Adipose tissue (tissue), 3 donors: ENCODE data around the gene MBNL2. TPM values are rescaled to one million over a fixed set of nuclear protein-coding genes. Genes with fewer than 3 reads are reported as not detected.
"Not testable (repeated sequence)": the region's sequence is repeated elsewhere in the genome, so short reads cannot be mapped to it uniquely, and the experiment has no call there.

Source experiments
- H3K27ac ChIP-seq: one replicate; pipeline ENCODE4 v1.5.1; 2013; ENCODE audit warnings: low read depth, low read length
- WGBS, 3 donors: extraction: QIAGEN DNeasy Blood & Tissue Kit; methylation state at CpG; one replicate each; pipeline ENCODE4 v1.1.7; 2013; 5-methylcytosine and 5-hydroxymethylcytosine counted together
- polyA plus RNA-seq, 3 donors: library from polyadenylated mRNA; stranded (reverse); fragments of 200-250 nt; gene quantifications; one replicate each; pipeline ENCODE4 v1.2.3, GENCODE V29; 2013
- donor health status: healthy with polysubstance abuse.
- donor health status: Bipolar disorder and iron deficiency.
- donor health status: healthy.

Gene MBNL2
- polyA plus RNA-seq, 3 donors, result 17.8 to 34.3 (median 23.7) TPM

GRCh38 chr13:97344265-97345175, 122.4 kb downstream of the MBNL2 start:
- H3K27ac ChIP-seq, result no peak overlapping the region
- WGBS, 3 donors, result 30 to 55% (median 42%) methylated on average over 5 of the region's 5 CpGs

GRCh38 chr13:97346097-97346496, 124.0 kb downstream of the MBNL2 start:
- H3K27ac ChIP-seq, result no peak overlapping the region
- 88 to 93% (median 91%) methylated on average over 2 of the region's 2 CpGs for WGBS, 3 donors

DNA sequence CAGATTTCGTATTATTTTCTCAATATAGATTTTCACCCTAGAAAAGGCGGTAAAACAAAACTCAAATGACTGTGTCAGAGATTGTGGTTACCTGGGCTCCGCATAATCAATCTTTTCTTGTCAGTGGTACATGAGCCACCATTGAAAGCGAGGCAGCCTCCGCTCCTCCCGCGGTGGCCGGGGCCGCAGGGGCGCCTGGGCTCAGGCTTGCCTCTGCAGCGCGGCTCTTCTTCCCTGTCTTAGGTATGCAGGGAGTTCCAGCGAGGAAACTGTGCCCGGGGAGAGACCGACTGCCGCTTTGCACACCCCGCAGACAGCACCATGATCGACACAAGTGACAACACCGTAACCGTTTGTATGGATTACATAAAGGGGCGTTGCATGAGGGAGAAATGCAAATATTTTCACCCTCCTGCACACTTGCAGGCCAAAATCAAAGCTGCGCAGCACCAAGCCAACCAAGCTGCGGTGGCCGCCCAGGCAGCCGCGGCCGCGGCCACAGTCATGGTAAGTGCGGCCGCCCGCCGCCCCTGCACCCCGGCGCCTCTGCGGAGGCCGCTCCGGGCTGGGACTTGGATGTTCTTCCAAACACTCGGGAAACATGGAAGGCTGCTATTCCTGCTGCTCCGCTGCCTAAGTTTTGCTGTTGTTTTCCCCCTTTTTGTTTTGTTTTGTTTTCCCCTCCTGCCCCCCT, 124.6 kb downstream of the MBNL2 start:
- WGBS, 3 donors, result 91 to 96% (median 96%) methylated on average over 39 of the region's 39 CpGs
- H3K27ac ChIP-seq, result no peak overlapping the region

DNA sequence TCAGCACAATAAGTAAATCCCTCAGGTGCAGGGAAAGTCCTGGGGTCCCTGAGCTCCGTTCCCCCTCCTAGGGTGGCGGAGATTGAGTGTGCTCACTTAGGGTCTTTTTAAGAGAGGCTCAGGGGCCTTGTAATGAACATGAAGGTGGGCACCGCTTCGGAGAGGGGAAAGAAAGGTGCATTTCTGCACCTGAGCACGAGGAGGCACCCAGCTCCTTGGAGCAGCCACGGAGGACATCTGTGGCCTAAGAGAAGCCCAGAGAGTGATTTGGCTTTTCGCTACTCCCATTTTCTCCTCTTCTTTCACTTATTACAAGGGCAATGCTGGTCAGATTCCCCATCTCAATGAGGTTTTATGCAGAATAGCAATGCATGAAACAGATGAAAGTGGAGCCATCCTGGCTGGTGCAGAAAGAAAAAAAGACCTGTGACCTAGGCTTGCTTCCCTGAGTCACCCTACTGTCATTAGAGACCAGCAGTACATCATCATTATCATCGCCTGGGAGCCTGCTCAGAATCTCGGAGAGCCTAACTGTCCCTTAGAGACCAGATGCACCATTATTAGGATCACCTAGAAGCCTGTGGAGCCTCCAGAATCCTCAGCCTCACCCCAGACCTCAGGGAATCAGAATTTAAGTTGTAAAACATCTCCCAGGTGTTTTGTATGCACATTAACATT, 125.3 kb downstream of the MBNL2 start:
- 89 to 93% (median 90%) methylated on average over 9 of the region's 9 CpGs for WGBS, 3 donors
- H3K27ac ChIP-seq, result no peak overlapping the region

DNA sequence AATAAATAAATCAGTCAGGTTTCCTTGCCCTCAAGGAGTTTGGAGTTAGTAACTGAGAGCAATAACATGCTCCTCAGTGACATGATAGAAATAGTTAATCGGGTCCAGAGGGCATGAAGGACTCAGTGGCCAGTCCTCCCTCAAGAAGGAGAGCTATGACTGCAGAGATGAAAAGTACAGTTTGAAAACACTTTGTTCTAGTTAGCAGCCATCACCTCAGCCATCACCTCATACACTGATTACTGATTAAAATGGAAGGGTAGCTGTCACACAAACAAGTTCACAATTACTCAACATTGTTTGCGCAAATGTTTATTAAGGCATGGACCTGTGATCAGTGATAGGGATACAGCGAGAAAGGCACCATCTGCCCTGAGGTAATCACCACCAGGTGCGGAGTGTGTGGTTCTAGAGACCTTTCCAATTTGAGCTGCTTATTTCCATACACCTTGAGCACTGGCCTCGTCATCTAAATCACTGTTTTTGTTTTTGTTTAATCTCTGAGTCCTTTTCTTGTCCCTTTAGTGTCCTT, 126.5 kb downstream of the MBNL2 start:
- no peak overlapping the region for H3K27ac ChIP-seq
- WGBS, 3 donors, result 62 to 96% (median 95%) methylated on average over 5 of the region's 5 CpGs

- not testable (repeated sequence) for H3K27ac ChIP-seq
Observed at GRCh38 chr13:97352012-97352411, 129.9 kb downstream of the MBNL2 start.

DNA sequence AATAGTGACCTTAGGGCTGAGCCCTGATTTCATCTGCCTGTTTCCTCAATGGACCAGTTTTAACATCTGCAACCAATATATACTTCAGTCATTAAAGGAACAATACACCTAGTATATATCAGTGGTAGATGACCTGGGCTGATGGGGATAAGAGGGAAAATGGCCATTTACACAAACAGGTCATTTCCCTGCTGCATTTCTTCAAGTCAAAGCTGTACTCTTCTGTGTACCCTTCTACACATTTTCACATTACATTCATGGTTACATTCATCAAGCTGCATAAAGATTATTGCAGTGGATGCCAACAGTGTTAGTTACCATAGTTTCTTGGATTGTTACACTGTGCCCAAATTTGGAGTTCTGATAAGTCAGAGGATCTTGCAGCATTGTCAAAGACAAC, 130.7 kb downstream of the MBNL2 start:
- H3K27ac ChIP-seq, result no peak overlapping the region

More at GRCh38 chr13:97352012-97352411, 129.9 kb downstream of the MBNL2 start:
- 20 to 80% (median 46%) methylated on average over 1 of the region's 1 CpG for WGBS, 3 donors

DNA sequence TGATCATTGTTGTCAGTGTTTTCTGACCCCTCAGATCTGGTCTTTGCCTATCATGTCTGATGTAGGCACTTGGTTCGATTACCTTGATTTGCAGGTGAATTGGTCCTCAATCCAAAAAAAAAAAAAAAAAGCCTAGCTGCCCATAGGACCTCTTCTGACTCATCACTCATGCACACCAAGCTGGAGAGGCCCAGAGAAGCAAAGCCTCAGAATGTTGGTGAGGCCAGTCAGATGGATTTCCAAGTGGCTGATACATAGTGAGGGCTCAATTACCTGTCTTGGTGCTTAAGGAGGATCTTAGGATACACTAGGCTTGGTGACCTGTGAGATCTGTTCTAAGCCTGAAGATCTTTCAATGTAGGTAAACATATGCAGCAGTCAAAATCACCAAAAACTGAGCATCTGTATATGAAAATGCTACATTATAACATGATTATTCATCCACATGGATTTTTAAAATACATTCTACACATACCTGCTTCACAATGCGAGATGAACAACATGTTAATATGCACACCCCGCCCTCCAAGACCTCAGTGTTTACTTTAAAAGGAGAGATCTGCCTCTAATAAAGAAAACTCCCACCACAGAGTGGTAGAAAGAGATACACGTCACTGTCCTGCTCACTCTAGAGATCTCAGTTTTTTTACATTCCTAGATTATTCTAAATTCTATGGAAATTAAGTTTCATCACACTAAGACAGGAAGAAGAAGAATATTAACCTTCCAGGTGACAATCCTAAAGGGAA, 132.0 kb downstream of the MBNL2 start:
- 90 to 94% (median 91%) methylated on average over 4 of the region's 4 CpGs for WGBS, 3 donors
- no peak overlapping the region for H3K27ac ChIP-seq

- 83 to 92% (median 91%) methylated on average over 5 of the region's 5 CpGs for WGBS, 3 donors
- H3K27ac ChIP-seq, result no peak overlapping the region
Observed at GRCh38 chr13:97354808-97355207, 132.7 kb downstream of the MBNL2 start.

GRCh38 chr13:97356592-97356991, 134.5 kb downstream of the MBNL2 start:
- no peak overlapping the region for H3K27ac ChIP-seq
- 89 to 94% (median 93%) methylated on average over 8 of the region's 8 CpGs for WGBS, 3 donors

DNA sequence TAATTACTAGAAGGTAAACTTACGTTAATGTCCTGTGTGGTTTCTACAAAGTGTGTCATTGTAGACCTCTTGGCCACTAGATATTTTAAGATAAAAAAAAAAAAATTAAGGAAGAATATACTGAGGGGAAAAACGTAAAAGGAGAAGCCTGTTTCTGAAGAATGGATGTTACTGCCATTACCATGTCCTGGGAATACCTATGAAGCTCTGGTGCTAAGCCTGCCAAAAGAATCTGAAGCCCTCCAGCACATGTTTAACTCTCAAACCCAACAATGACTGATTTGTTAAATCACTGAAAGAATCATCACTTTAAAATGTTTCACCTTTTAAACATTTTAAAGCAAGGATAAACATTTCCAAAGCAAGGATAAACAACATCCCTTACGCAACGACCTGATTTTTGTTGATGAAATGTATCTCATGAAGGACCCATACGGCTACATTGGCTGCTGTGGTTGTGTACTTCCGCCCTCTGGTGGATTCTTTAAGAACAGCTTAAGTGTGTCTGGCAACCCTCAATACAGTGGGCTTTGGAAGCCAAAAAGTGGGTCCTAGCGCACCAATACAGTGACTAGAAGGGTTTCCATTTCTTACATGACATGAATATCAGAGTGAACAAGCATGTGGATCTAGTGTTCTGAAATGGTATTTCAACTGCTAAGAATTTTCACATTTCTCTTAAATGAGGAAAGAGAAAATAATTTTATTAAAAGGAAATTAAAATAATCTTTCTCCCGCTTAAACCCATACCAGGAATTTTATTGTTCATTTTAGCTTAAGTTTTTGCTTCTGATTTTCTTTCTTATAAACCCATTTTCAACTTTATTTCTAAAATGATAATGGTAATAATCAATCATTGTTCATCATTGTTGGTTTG, 137.3 kb downstream of the MBNL2 start:
- WGBS, 3 donors, result 36 to 39% (median 37%) methylated on average over 8 of the region's 8 CpGs
- H3K27ac ChIP-seq, result no peak overlapping the region

- 75 to 81% (median 81%) methylated on average over 4 of the region's 4 CpGs for WGBS, 3 donors
- no peak overlapping the region for H3K27ac ChIP-seq
Observed at GRCh38 chr13:97360610-97361009, 138.5 kb downstream of the MBNL2 start.

GRCh38 chr13:97364031-97364430, 141.9 kb downstream of the MBNL2 start:
- WGBS, 3 donors, result 38 to 94% (median 92%) methylated on average over 1 of the region's 1 CpG

GRCh38 chr13:97364827-97365226, 142.7 kb downstream of the MBNL2 start:
- 93 to 98% (median 96%) methylated on average over 4 of the region's 4 CpGs for WGBS, 3 donors
- H3K27ac ChIP-seq, result no peak overlapping the region

More at GRCh38 chr13:97364031-97364430, 141.9 kb downstream of the MBNL2 start:
- H3K27ac ChIP-seq, result no peak overlapping the region

GRCh38 chr13:97366172-97366688, 144.1 kb downstream of the MBNL2 start:
- WGBS, 3 donors, result 96 to 97% (median 96%) methylated on average over 5 of the region's 5 CpGs
- H3K27ac ChIP-seq, result no peak overlapping the region

DNA sequence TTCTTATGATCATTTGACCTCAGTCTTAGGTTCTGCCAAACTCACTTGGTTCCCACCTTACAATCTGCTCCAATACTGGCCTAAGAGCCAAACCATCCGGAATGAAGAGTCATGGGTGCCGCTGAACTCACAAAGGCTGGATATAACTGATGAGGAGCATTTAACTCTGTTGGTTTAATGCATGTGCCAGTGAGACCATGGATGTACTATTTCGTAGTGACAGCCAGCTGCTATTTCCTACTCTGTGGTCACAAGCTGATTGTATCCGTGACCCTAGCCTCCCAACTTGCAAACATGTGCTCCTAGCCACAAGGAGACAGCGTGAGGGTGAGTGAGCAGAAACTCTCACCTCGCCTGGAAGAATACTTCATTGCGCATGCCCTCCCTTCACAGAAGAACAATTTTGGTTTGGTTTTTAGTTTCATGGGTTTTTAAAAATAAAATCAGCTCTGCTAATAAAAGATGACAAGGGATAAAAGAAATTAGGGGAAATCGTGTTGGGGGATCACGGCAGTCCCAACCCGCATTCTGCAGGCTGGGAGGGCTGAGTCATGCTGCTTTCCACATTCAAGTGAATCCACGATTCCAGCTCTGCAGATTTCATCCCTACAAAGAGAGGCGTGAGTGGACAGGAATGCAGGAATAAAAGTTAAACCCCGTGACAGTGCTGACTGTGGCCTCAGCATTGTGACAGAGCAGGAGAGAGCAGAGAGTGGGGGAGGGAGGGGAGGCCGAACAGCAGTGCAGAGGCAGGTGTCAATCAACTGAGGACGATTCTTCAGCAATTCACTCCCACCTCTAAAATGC, 145.1 kb downstream of the MBNL2 start:
- H3K27ac ChIP-seq, result no peak overlapping the region
- 57 to 83% (median 59%) methylated on average over 15 of the region's 15 CpGs for WGBS, 3 donors
